ENCODE results near the gene AP2A2.

DNA sequence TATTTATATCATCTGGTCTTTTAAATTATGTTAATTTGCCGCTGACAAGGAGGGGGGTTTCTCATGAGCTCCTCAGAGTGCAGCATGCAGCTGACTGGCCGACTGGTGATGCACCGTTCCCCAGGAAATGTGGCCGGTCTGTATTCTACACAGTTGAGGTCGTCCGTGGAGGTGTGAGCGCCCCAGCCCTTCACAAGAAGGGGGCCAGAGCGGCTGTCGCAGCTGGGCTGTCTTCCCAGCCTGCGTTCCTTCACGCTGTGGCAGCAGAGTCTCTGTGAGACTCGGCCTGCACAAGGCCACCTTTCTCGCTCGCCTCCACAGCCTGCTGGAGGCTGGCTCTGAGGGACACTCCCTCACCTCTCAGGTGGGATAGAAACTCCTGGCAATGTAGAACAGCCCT is 43.2 kb downstream of the AP2A2 start:
- TF ChIP-seq, protein P1, sequence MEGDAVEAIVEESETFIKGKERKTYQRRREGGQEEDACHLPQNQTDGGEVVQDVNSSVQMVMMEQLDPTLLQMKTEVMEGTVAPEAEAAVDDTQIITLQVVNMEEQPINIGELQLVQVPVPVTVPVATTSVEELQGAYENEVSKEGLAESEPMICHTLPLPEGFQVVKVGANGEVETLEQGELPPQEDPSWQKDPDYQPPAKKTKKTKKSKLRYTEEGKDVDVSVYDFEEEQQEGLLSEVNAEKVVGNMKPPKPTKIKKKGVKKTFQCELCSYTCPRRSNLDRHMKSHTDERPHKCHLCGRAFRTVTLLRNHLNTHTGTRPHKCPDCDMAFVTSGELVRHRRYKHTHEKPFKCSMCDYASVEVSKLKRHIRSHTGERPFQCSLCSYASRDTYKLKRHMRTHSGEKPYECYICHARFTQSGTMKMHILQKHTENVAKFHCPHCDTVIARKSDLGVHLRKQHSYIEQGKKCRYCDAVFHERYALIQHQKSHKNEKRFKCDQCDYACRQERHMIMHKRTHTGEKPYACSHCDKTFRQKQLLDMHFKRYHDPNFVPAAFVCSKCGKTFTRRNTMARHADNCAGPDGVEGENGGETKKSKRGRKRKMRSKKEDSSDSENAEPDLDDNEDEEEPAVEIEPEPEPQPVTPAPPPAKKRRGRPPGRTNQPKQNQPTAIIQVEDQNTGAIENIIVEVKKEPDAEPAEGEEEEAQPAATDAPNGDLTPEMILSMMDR (conservative IDR thresholded peaks at IDR 0.05; ENCODE audit: low read depth, low read length): no peak
- TF ChIP-seq POLR2A (IDR thresholded peaks at IDR 0.05; ENCODE audit: low read depth, low read length) (no peak), SMC3 (IDR thresholded peaks at IDR 0.05; ENCODE audit: low read depth, low read length) (no peak)
- TF ChIP-seq, protein P2, sequence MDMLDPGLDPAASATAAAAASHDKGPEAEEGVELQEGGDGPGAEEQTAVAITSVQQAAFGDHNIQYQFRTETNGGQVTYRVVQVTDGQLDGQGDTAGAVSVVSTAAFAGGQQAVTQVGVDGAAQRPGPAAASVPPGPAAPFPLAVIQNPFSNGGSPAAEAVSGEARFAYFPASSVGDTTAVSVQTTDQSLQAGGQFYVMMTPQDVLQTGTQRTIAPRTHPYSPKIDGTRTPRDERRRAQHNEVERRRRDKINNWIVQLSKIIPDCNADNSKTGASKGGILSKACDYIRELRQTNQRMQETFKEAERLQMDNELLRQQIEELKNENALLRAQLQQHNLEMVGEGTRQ (IDR thresholded peaks at IDR 0.05; ENCODE audit: low read depth, low read length): no peak

All from IMR-90 (cell line).